Measurements from ENCODE around the gene CSF3. TPM values are rescaled to one million over a fixed set of nuclear protein-coding genes. Genes with fewer than 3 reads are reported as not detected.

Gene CSF3
- total RNA-seq, 2 experiments from 2014 or later = not detected

DNA sequence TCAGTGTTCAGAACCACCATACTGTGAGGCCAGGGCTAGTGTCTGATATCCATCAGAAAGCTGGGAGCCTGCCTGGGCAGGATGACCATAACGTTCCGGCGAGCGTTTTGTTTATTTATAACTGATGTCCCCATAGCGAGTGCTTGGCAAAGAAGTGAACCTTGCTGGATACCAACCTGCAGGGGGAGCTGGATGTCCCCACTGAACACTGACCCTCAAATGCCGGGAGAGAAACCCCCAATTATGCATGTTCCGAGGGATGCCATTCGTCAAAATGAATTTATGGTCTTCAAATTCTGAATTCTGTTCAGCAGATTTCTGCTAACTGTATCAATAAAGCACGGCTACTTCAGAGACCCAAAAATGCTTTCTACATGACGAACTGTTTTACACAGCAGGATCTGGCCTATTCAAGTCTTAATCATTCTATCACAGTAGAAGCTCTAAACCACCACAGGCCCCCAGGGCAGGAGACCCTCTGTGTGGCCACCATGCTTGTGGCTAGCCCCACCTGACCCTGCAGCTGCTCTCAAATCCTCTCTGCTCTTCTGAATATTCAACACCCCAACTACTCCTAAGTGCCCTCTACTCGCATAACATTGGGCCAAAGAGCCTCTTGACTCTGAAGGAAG is 23.8 kb downstream of the CSF3 start:
- Histone ChIP-seq H3K4me1 (ENCODE audit: insufficient read depth, low read length) (no peaks in the 10 kb centered on the region), H3K27ac (ENCODE audit: low read depth in 1 of 2, low read length in 2 of 2) (no peak overlapping the region), H3K36me3 (ENCODE audit: insufficient read depth, low read length) (peaks cover 33% of the 10 kb centered on the region), H3K4me3 (ENCODE audit: low read length) (no peak overlapping the region), H3K9me3 (ENCODE audit: control insufficient read depth in 1 of 2, insufficient read depth in 1 of 2, low read length in 2 of 2) (no peaks in the 10 kb centered on the region), H3K27me3 (ENCODE audit: control insufficient read depth in 1 of 2, insufficient read depth in 2 of 2, low read length in 2 of 2) (no peaks in the 10 kb centered on the region)
- Mint-ChIP-seq H3K4me1 (ENCODE audit: low read depth) (peaks cover 4% of the 10 kb centered on the region), H3K9me3 (no peaks in the 10 kb centered on the region), H3K4me3 (no peak overlapping the region), H3K27me3 (no peaks in the 10 kb centered on the region), H3K27ac (no peak overlapping the region), H3K36me3 (ENCODE audit: low read depth) (peaks cover 47% of the 10 kb centered on the region)
- POLR2A ChIA-PET = no interaction called here
- ATAC-seq (ENCODE audit: poor library complexity) (no peak), DNase-seq (peak in 3 of 14 experiments; percentile 10 to 27 (median 18))
- TF ChIP-seq, protein P1, sequence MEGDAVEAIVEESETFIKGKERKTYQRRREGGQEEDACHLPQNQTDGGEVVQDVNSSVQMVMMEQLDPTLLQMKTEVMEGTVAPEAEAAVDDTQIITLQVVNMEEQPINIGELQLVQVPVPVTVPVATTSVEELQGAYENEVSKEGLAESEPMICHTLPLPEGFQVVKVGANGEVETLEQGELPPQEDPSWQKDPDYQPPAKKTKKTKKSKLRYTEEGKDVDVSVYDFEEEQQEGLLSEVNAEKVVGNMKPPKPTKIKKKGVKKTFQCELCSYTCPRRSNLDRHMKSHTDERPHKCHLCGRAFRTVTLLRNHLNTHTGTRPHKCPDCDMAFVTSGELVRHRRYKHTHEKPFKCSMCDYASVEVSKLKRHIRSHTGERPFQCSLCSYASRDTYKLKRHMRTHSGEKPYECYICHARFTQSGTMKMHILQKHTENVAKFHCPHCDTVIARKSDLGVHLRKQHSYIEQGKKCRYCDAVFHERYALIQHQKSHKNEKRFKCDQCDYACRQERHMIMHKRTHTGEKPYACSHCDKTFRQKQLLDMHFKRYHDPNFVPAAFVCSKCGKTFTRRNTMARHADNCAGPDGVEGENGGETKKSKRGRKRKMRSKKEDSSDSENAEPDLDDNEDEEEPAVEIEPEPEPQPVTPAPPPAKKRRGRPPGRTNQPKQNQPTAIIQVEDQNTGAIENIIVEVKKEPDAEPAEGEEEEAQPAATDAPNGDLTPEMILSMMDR (IDR thresholded peaks at IDR 0.05) = peak; percentile 41
- CTCF ChIA-PET = interaction anchor here (0.7 to 1.1 kb wide), 4 partner anchors 11 to 134 kb away, joined by 3 read pairs; partner anchors contain the start of gene MED24
- intact Hi-C loops (cut with DNase I, micrococcal nuclease) = no loop called here

GRCh38 chr17:40041196-40041595 is 26.0 kb downstream of the CSF3 start:
- H3K4me1 ChIP-seq (ENCODE audit: insufficient read depth, low read length) = no peaks in the 10 kb centered on the region
- no peak overlapping the region for H3K4me3 ChIP-seq (ENCODE audit: low read length)
- H3K36me3 Mint-ChIP-seq (ENCODE audit: low read depth) = peaks cover 27% of the 10 kb centered on the region
- no peaks in the 10 kb centered on the region for H3K9me3 ChIP-seq (ENCODE audit: control insufficient read depth in 1 of 2, insufficient read depth in 1 of 2, low read length in 2 of 2)
- no peak overlapping the region for H3K27ac ChIP-seq (ENCODE audit: low read depth in 1 of 2, low read length in 2 of 2)
- peaks cover 4% of the 10 kb centered on the region for H3K4me1 Mint-ChIP-seq (ENCODE audit: low read depth)
- TF ChIP-seq, protein P1 (IDR thresholded peaks at IDR 0.05) = no peak
- H3K27me3 Mint-ChIP-seq = no peaks in the 10 kb centered on the region
- H3K9me3 Mint-ChIP-seq = no peaks in the 10 kb centered on the region
- intact Hi-C loops (cut with DNase I, micrococcal nuclease) = no loop called here
- H3K4me3 Mint-ChIP-seq = no peak overlapping the region
- H3K27ac Mint-ChIP-seq = no peak overlapping the region
- CTCF ChIA-PET = no interaction called here
- H3K27me3 ChIP-seq (ENCODE audit: control insufficient read depth in 1 of 2, insufficient read depth in 2 of 2, low read length in 2 of 2) = no peaks in the 10 kb centered on the region
- no peak for DNase-seq
- ATAC-seq (ENCODE audit: poor library complexity) = no peak
- POLR2A ChIA-PET = no interaction called here
- H3K36me3 ChIP-seq (ENCODE audit: insufficient read depth, low read length) = peaks cover 11% of the 10 kb centered on the region

GRCh38 chr17:40056379-40057015 is 41.3 kb downstream of the CSF3 start:
- Histone ChIP-seq H3K27me3 (ENCODE audit: control insufficient read depth in 1 of 2, insufficient read depth in 2 of 2, low read length in 2 of 2) (peaks cover 0 to 4% of the 10 kb centered on the region in 2 experiments), H3K36me3 (ENCODE audit: insufficient read depth, low read length) (peaks cover 14% of the 10 kb centered on the region), H3K9me3 (ENCODE audit: control insufficient read depth in 1 of 2, insufficient read depth in 1 of 2, low read length in 2 of 2) (no peaks in the 10 kb centered on the region), H3K27ac (ENCODE audit: low read depth in 1 of 2, low read length in 2 of 2) (no peak overlapping the region), H3K4me3 (ENCODE audit: low read length) (no peak overlapping the region), H3K4me1 (ENCODE audit: insufficient read depth, low read length) (peaks cover 16% of the 10 kb centered on the region)
- ChIA-PET POLR2A (interaction anchor here (1.3 kb wide), 1 partner anchor 44 kb away, joined by 3 read pairs; no protein-coding TSS in a partner anchor), CTCF (no interaction called here)
- Mint-ChIP-seq H3K27me3 (no peaks in the 10 kb centered on the region), H3K4me3 (no peak overlapping the region), H3K27ac (no peak overlapping the region), H3K4me1 (ENCODE audit: low read depth) (peaks cover 18% of the 10 kb centered on the region), H3K9me3 (no peaks in the 10 kb centered on the region), H3K36me3 (ENCODE audit: low read depth) (peaks cover 19% of the 10 kb centered on the region)
- TF ChIP-seq, protein P1 (IDR thresholded peaks at IDR 0.05) = no peak
- DNase-seq (no peak), ATAC-seq (ENCODE audit: poor library complexity) (no peak)
- intact Hi-C loops (cut with DNase I, micrococcal nuclease) = no loop called here
